GM12878 (cell line): ENCODE results near the gene IGFBP2. TPM values are rescaled to one million over a fixed set of nuclear protein-coding genes. Genes with fewer than 3 reads are reported as not detected.

Source experiments
- ATAC-seq: fragments of 200-7000 bp; cut with Tn5 transposase; 3 replicates; pipeline ENCODE4 v1.9.1; 2020; ENCODE audit warnings: mild to moderate bottlenecking, moderate library complexity
- BruUV-seq: library from RNA; stranded (reverse); fragments of 400-500 nt; replicated peaks from 2 replicates; lab custom pipeline; 2021; lab: Mats Ljungman, UMichigan
- CTCF ChIA-PET: fragments of 300-600 bp; sonication (Branson Sonifier 250); formaldehyde crosslinking; extraction: SDS; loops from one replicate; lab custom pipeline; 2021; ENCODE audit warnings: inconsistent platforms; lab: Yijun Ruan, JAX
- POLR2A ChIA-PET: fragments of 350-600 bp; formaldehyde crosslinking; extraction: SDS; loops from one replicate; lab custom pipeline; 2021; ENCODE audit warnings: inconsistent platforms; lab: Charles Lee
- RAD21 ChIA-PET: fragments of 300-600 bp; sonication (Branson Sonifier 250); formaldehyde crosslinking; loops from one replicate; lab custom pipeline; 2023; ENCODE audit warnings: antibody characterized with exemption; ENCODE audit not compliant: unreplicated experiment; lab: Charles Lee
- SMC1A ChIA-PET: fragments of 300-600 bp; sonication (Branson Sonifier 250); formaldehyde crosslinking; loops from one replicate; lab custom pipeline; 2023; ENCODE audit not compliant: unreplicated experiment, uncharacterized antibody; lab: Charles Lee
- DNase-seq: peaks from one replicate; pipeline ENCODE4 v3.0.0-alpha.2; 2011; ENCODE audit warnings: low read depth, low spot score
- FAIRE-seq: peaks from 3 replicates; lab custom pipeline; 2011; peaks lifted over from hg19 to GRCh38; lab: Jason Lieb, UNC
- H2AFZ ChIP-seq: 2 replicates; pipeline ENCODE4 v1.6.0; 2011; ENCODE audit warnings: low read depth, low read length, control low read depth; ENCODE audit not compliant: control insufficient read depth
- H3K27ac ChIP-seq: 2 replicates; pipeline ENCODE4 v1.5.1; 2011; ENCODE audit warnings: control low read depth; ENCODE audit not compliant: control insufficient read depth, insufficient read depth
- H3K27me3 ChIP-seq, 2 experiments: replicated peaks in 1 of 2; 2 replicates each; pipeline versions ENCODE4 v1.6.0 to v1.6.1; 2011; ENCODE audit warnings: low read length in 1 of 2; ENCODE audit not compliant: control insufficient read depth in 2 of 2, insufficient read depth in 2 of 2
- H3K36me3 ChIP-seq, 2 experiments: 2 replicates each; pipeline ENCODE4 v1.5.1; 2011; ENCODE audit warnings: low read length in 1 of 2; ENCODE audit not compliant: control insufficient read depth in 2 of 2, insufficient read depth in 2 of 2
- H3K4me1 ChIP-seq: 2 replicates; pipeline ENCODE4 v1.6.1; 2011; ENCODE audit warnings: mild to moderate bottlenecking, low read length, moderate library complexity, mixed read lengths; ENCODE audit not compliant: control insufficient read depth, insufficient read depth
- H3K4me2 ChIP-seq: 2 replicates; pipeline ENCODE4 v1.6.0; 2011; ENCODE audit warnings: control low read depth; ENCODE audit not compliant: control insufficient read depth, insufficient read depth
- H3K4me3 ChIP-seq: fragments of 200-600 bp; sonication (generic); 2 replicates; pipeline ENCODE4 v1.5.1; 2016
- H3K79me2 ChIP-seq: 2 replicates; pipeline ENCODE4 v1.6.0; 2011; ENCODE audit warnings: low read length; ENCODE audit not compliant: control insufficient read depth, insufficient read depth
- H3K9ac ChIP-seq: 2 replicates; pipeline ENCODE4 v1.8.0; 2011; ENCODE audit warnings: low read length, control low read depth, mixed read lengths; ENCODE audit not compliant: control insufficient read depth, insufficient read depth
- H3K9me3 ChIP-seq: replicated peaks from 3 replicates; pipeline ENCODE4 v1.5.1; 2011; ENCODE audit warnings: mild to moderate bottlenecking, low read length; ENCODE audit not compliant: control insufficient read depth, insufficient read depth
- H4K20me1 ChIP-seq: 2 replicates; pipeline ENCODE4 v1.6.0; 2011; ENCODE audit not compliant: control insufficient read depth, insufficient read depth
- CBFB ChIP-seq: IDR thresholded peaks from 2 replicates; pipeline ENCODE4 v1.6.1; 2016; ENCODE audit warnings: antibody characterized with exemption, low read depth
- CHD4 ChIP-seq: fragments of 200-600 bp; sonication (generic); IDR thresholded peaks from 2 replicates; pipeline ENCODE4 v1.6.1; 2016; ENCODE audit warnings: mild to moderate bottlenecking
- E2F4 ChIP-seq: IDR thresholded peaks from 2 replicates; pipeline ENCODE4 v1.6.1; 2012; ENCODE audit warnings: low read depth, low read length, improper control_type of control experiment
- E2F8 ChIP-seq: fragments of 450-650 bp; IDR thresholded peaks from 2 replicates; pipeline ENCODE4 v1.6.1; 2018; ENCODE audit warnings: mild to moderate bottlenecking, low read depth, moderate library complexity; ENCODE audit not compliant: partially characterized antibody
- EED ChIP-seq: sonication (generic); IDR thresholded peaks from 2 replicates; pipeline ENCODE4 v1.6.1; 2016; ENCODE audit warnings: antibody characterized with exemption, low read depth
- EZH2 ChIP-seq: IDR thresholded peaks from 2 replicates; pipeline ENCODE4 v1.6.1; 2012; ENCODE audit warnings: low read depth, mild to moderate bottlenecking, control low read depth, inconsistent platforms, low read length, borderline replicate concordance; ENCODE audit not compliant: control insufficient read depth
- LARP7 ChIP-seq: fragments of 450-650 bp; IDR thresholded peaks from 2 replicates; pipeline ENCODE4 v1.6.1; 2017; ENCODE audit warnings: mild to moderate bottlenecking
- MTA2 ChIP-seq: fragments of 450-650 bp; IDR thresholded peaks from 2 replicates; pipeline ENCODE4 v1.6.1; 2016; ENCODE audit warnings: low read depth, mild to moderate bottlenecking, moderate library complexity
- NFYA ChIP-seq: IDR thresholded peaks from 2 replicates; pipeline ENCODE4 v1.6.1; 2011; ENCODE audit warnings: low read depth, mild to moderate bottlenecking, low read length, improper control_type of control experiment, borderline replicate concordance
- NFYB ChIP-seq: IDR thresholded peaks from 2 replicates; pipeline ENCODE4 v1.6.1; 2011; ENCODE audit warnings: low read depth, mild to moderate bottlenecking, low read length, improper control_type of control experiment, moderate library complexity; ENCODE audit not compliant: insufficient read depth
- RAD21 ChIP-seq: IDR thresholded peaks from 2 replicates; pipeline ENCODE4 v1.6.1; 2011; ENCODE audit warnings: mild to moderate bottlenecking, low read depth, low read length, moderate library complexity; ENCODE audit not compliant: insufficient read depth
- SMARCA5 ChIP-seq: fragments of 450-650 bp; IDR thresholded peaks from 2 replicates; pipeline ENCODE4 v1.6.1; 2017; ENCODE audit warnings: mild to moderate bottlenecking
- SMC3 ChIP-seq: IDR thresholded peaks from 2 replicates; pipeline ENCODE4 v1.6.1; 2011; ENCODE audit warnings: low read length, improper control_type of control experiment, borderline replicate concordance
- SUPT20H ChIP-seq: IDR thresholded peaks from 2 replicates; pipeline ENCODE4 v1.6.1; 2011; ENCODE audit warnings: low read depth, mild to moderate bottlenecking, low read length, moderate library complexity, borderline replicate concordance; ENCODE audit not compliant: control insufficient read depth
- SUZ12 ChIP-seq: fragments of 200-600 bp; sonication (generic); IDR thresholded peaks from one replicate; pipeline ENCODE4 v1.6.1; 2018; ENCODE audit warnings: antibody characterized with exemption, mild to moderate bottlenecking; ENCODE audit not compliant: unreplicated experiment
- TCF7 ChIP-seq: IDR thresholded peaks from 2 replicates; pipeline ENCODE4 v1.6.1; 2014; ENCODE audit warnings: antibody characterized with exemption, borderline replicate concordance
- ZBED1 ChIP-seq: IDR thresholded peaks from 2 replicates; pipeline ENCODE4 v1.6.1; 2016; ENCODE audit warnings: borderline replicate concordance
- ZNF592 ChIP-seq: fragments of 450-650 bp; IDR thresholded peaks from 2 replicates; pipeline ENCODE4 v1.6.1; 2017; ENCODE audit warnings: mild to moderate bottlenecking, moderate library complexity
- WGBS: methylation state at CpG from one replicate; pipeline ENCODE4 v1.1.6; 2016; ENCODE audit warnings: low lambda C conversion rate; ENCODE audit not compliant: insufficient replicate concordance, insufficient coverage; ENCODE audit errors: missing lambda C conversion rate; 5-methylcytosine and 5-hydroxymethylcytosine counted together
- in situ Hi-C: fragments of 300-500 bp; cut with MboI; formaldehyde crosslinking; loops from 9 replicates; pipeline ENCODE4 v1.14.3; 2018; ENCODE audit warnings: mixed read lengths
- intact Hi-C: fragments of 100-400 bp; cut with micrococcal nuclease; formaldehyde crosslinking; loops from one replicate; pipeline ENCODE4 v1.14.2; 2022; ENCODE audit not compliant: unreplicated experiment
- polyA plus RNA-seq, 11 experiments: library from polyadenylated mRNA; depleted of rRNA in 4 of 11; unstranded in 6 of 11; stranded (reverse) in 5 of 11; fragments of >200 nt; fragmentation: Nextera tagmentation in 4 of 11; fragmentation: Illumina TruSeq in 1 of 11; extraction: Ambion mirVana in 4 of 11; extraction: Trizol in 1 of 11; gene quantifications; 1 replicate in 1 of 11; 2 replicates in 10 of 11; pipeline versions ENCODE4 v1.2.1 to v1.2.3, GENCODE V29; 2011 to 2016; ENCODE audit warnings: inconsistent platforms in 2 of 11, missing spikeins in 2 of 11, low read depth in 1 of 11
- total RNA-seq, 4 experiments: library from RNA; depleted of rRNA in 3 of 4; stranded (reverse); fragments of >200 nt in 3 of 4; fragmentation: Illumina TruSeq in 1 of 4; extraction: Trizol in 1 of 4; gene quantifications; 2 replicates each; pipeline versions ENCODE4 v1.2.1 to v1.2.3, GENCODE V29; 2013 to 2021

IGFBP2 gene
- total and polyA plus RNA-seq, 10 of the 15 experiments (the other 5 are each of a cell fraction or from before 2014, with no cell fraction given): 0.11 to 1.5 (median 0.38) TPM; not detected in 5

GRCh38 chr2:216584112-216584511 is 49.1 kb upstream of the IGFBP2 start (continued):
- no peak for TF ChIP-seq E2F8
- no peak for TF ChIP-seq SUZ12
- TF ChIP-seq CBFB: no peak
- TF ChIP-seq EZH2: no peak
- TF ChIP-seq MTA2: no peak
- no peak for TF ChIP-seq NFYB
- TF ChIP-seq LARP7: no peak
- TF ChIP-seq, all 136 proteins: peak for 0

GRCh38 chr2:216585441-216585840 is 47.8 kb upstream of the IGFBP2 start:
- no TSS peak for BruUV-seq
- Histone ChIP-seq H3K4me2 (no peak overlapping the region), H3K4me1 (no peaks in the 10 kb centered on the region), H2AFZ (no peak overlapping the region), H3K27me3 (peaks cover 5 to 8% of the 10 kb centered on the region in 2 experiments; a peak in 3 of 4 replicates), H3K79me2 (no peaks in the 10 kb centered on the region), H3K27ac (no peak overlapping the region), H3K36me3 (no peaks in the 10 kb centered on the region), H3K9ac (no peak overlapping the region), H3K4me3 (no peak overlapping the region), H4K20me1 (no peaks in the 10 kb centered on the region), H3K9me3 (no peaks in the 10 kb centered on the region)
- intact Hi-C loops (no loop called here), in situ Hi-C loops (no loop called here)
- ChIA-PET POLR2A (no interaction called here), SMC1A (no interaction called here), RAD21 (no interaction called here), CTCF (no interaction called here)
- FAIRE-seq (no peak), ATAC-seq (no peak), DNase-seq (no peak)
- WGBS: 91% methylated on average over 1 of the region's 1 CpG
- TF ChIP-seq SUPT20H (no peak), ZBED1 (no peak), NFYA (no peak), CHD4 (no peak), RAD21 (no peak), SMARCA5 (no peak), E2F4 (no peak), TCF7 (no peak), SMC3 (no peak), ZNF592 (no peak), EED (no peak)
